H9 (cell line): Measurements from ENCODE around the gene FHOD3. TPM values are rescaled to one million over a fixed set of nuclear protein-coding genes. Genes with fewer than 3 reads are reported as not detected.

Experiments used
- DNase-seq: peaks from one replicate; pipeline ENCODE4 v3.0.0-alpha.2; 2017
- H2AFZ ChIP-seq: one replicate; pipeline ENCODE4 v1.6.1; 2013; ENCODE audit warnings: mild to moderate bottlenecking, low read length, control low read depth, moderate library complexity
- H2AK5ac ChIP-seq: 2 replicates; pipeline ENCODE4 v1.6.1; 2013; ENCODE audit warnings: low read length, control low read depth, mixed read lengths; ENCODE audit not compliant: insufficient read length
- H2BK120ac ChIP-seq: one replicate; pipeline ENCODE4 v1.6.1; 2013; ENCODE audit warnings: low read depth, mild to moderate bottlenecking, low read length, control low read depth, inconsistent platforms; ENCODE audit not compliant: poor library complexity, severe bottlenecking
- H2BK12ac ChIP-seq: 2 replicates; pipeline ENCODE4 v1.6.1; 2013; ENCODE audit warnings: low read length, control low read depth, mixed read lengths, low read depth; ENCODE audit not compliant: insufficient read length
- H2BK15ac ChIP-seq: 2 replicates; pipeline ENCODE4 v1.6.1; 2013; ENCODE audit warnings: low read depth, low read length, control low read depth
- H2BK20ac ChIP-seq: one replicate; pipeline ENCODE4 v1.6.1; 2013; ENCODE audit warnings: low read depth, mild to moderate bottlenecking, low read length, control low read depth, inconsistent platforms; ENCODE audit not compliant: poor library complexity, severe bottlenecking
- H2BK5ac ChIP-seq: 2 replicates; pipeline ENCODE4 v1.6.1; 2013; ENCODE audit warnings: low read length, control low read depth, mixed read lengths; ENCODE audit not compliant: insufficient read length
- H3K14ac ChIP-seq: 2 replicates; pipeline ENCODE4 v1.6.1; 2013; ENCODE audit warnings: low read length, control low read depth; ENCODE audit not compliant: insufficient read depth
- H3K18ac ChIP-seq: 2 replicates; pipeline ENCODE4 v1.6.1; 2013; ENCODE audit warnings: low read depth, mild to moderate bottlenecking, mixed read lengths, low read length, control low read depth; ENCODE audit not compliant: insufficient read length
- H3K23ac ChIP-seq: 2 replicates; pipeline ENCODE4 v1.6.1; 2013; ENCODE audit warnings: low read length, control low read depth, mixed read lengths, low read depth; ENCODE audit not compliant: insufficient read length
- H3K23me2 ChIP-seq: 2 replicates; pipeline ENCODE4 v1.6.1; 2013; ENCODE audit warnings: low read depth, mild to moderate bottlenecking, mixed read lengths, low read length, control low read depth; ENCODE audit not compliant: insufficient read length, poor library complexity, severe bottlenecking
- H3K27ac ChIP-seq: 2 replicates; pipeline ENCODE4 v1.5.1; 2013; ENCODE audit warnings: low read length, control low read depth, mixed read lengths, low read depth; ENCODE audit not compliant: insufficient read length
- H3K27me3 ChIP-seq: 2 replicates; pipeline ENCODE4 v1.6.1; 2013; ENCODE audit warnings: low read length, control low read depth, inconsistent platforms; ENCODE audit not compliant: insufficient read depth
- H3K4ac ChIP-seq: 2 replicates; pipeline ENCODE4 v1.6.1; 2013; ENCODE audit warnings: low read depth, mild to moderate bottlenecking, control low read depth, inconsistent platforms, low read length, moderate library complexity
- H3K4me1 ChIP-seq: 2 replicates; pipeline ENCODE4 v1.6.1; 2013; ENCODE audit warnings: low read length, control low read depth, inconsistent platforms; ENCODE audit not compliant: insufficient read depth
- H3K4me2 ChIP-seq: 2 replicates; pipeline ENCODE4 v1.6.1; 2013; ENCODE audit warnings: low read length, control low read depth, mixed read lengths; ENCODE audit not compliant: insufficient read length, insufficient read depth
- H3K56ac ChIP-seq: 2 replicates; pipeline ENCODE4 v1.6.1; 2013; ENCODE audit warnings: low read depth, mild to moderate bottlenecking, mixed read lengths, low read length, control low read depth; ENCODE audit not compliant: insufficient read length
- H3K79me1 ChIP-seq: 2 replicates; pipeline ENCODE4 v1.6.1; 2013; ENCODE audit warnings: low read depth, mild to moderate bottlenecking, moderate library complexity, low read length, control low read depth, inconsistent platforms; ENCODE audit not compliant: insufficient read depth, poor library complexity, severe bottlenecking
- H3K79me2 ChIP-seq: 2 replicates; pipeline ENCODE4 v1.6.1; 2013; ENCODE audit warnings: low read length, control low read depth, inconsistent platforms; ENCODE audit not compliant: insufficient read depth
- H3K9ac ChIP-seq: 2 replicates; pipeline ENCODE4 v1.6.1; 2013; ENCODE audit warnings: low read length, control low read depth, mixed read lengths; ENCODE audit not compliant: insufficient read length; ENCODE audit errors: extremely low read depth
- H3K9me3 ChIP-seq: one replicate; pipeline ENCODE4 v1.6.1; 2013; ENCODE audit warnings: low read depth, low read length, inconsistent platforms; ENCODE audit not compliant: control insufficient read depth
- H3T11ph ChIP-seq: one replicate; pipeline ENCODE4 v1.6.1; 2013; ENCODE audit warnings: mild to moderate bottlenecking, low read length, control low read depth, inconsistent platforms
- H4K20me1 ChIP-seq: one replicate; pipeline ENCODE4 v1.6.1; 2013; ENCODE audit not compliant: control insufficient read depth, insufficient read length, insufficient read depth
- H4K5ac ChIP-seq: 2 replicates; pipeline ENCODE4 v1.6.1; 2013; ENCODE audit warnings: low read depth, mild to moderate bottlenecking, mixed read lengths, low read length, control low read depth; ENCODE audit not compliant: insufficient read length
- H4K8ac ChIP-seq: replicated peaks from 2 replicates; pipeline ENCODE4 v1.6.1; 2013; ENCODE audit warnings: low read length, control low read depth, mixed read lengths, low read depth; ENCODE audit not compliant: insufficient read length
- H4K91ac ChIP-seq: 2 replicates; pipeline ENCODE4 v1.6.1; 2013; ENCODE audit warnings: low read depth, mild to moderate bottlenecking, moderate library complexity, mixed read lengths, low read length, control low read depth; ENCODE audit not compliant: insufficient read length
- H3K27ac Mint-ChIP-seq, 3 experiments: 2 replicates in 2 of 3; 3 replicates in 1 of 3; pipeline ENCODE4 v1.8.0; 2020 to 2021; ENCODE audit warnings: mixed read lengths in 3 of 3, mild to moderate bottlenecking in 1 of 3, moderate library complexity in 1 of 3
- H3K27me3 Mint-ChIP-seq: 2 replicates; pipeline ENCODE4 v1.8.0; 2021; ENCODE audit warnings: low read depth, mild to moderate bottlenecking, moderate library complexity, mixed read lengths
- H3K36me3 Mint-ChIP-seq, 3 experiments: 2 replicates in 2 of 3; 3 replicates in 1 of 3; pipeline ENCODE4 v1.8.0; 2020 to 2021; ENCODE audit warnings: low read depth in 3 of 3, mixed read lengths in 3 of 3; ENCODE audit not compliant: insufficient read depth in 1 of 3
- H3K4me1 Mint-ChIP-seq, 2 experiments: 2 replicates each; pipeline ENCODE4 v1.8.0; 2020; ENCODE audit warnings: mixed read lengths in 2 of 2
- H3K4me3 Mint-ChIP-seq, 2 experiments: 2 replicates in 1 of 2; 3 replicates in 1 of 2; pipeline ENCODE4 v1.8.0; 2020 to 2021; ENCODE audit warnings: mild to moderate bottlenecking in 2 of 2, mixed read lengths in 2 of 2, moderate library complexity in 1 of 2
- H3K9me3 Mint-ChIP-seq, 2 experiments: 2 replicates in 1 of 2; 3 replicates in 1 of 2; pipeline ENCODE4 v1.8.0; 2020; ENCODE audit warnings: mild to moderate bottlenecking in 2 of 2, mixed read lengths in 2 of 2, moderate library complexity in 1 of 2
- WGBS: extraction: QIAGEN DNeasy Blood & Tissue Kit; methylation state at CpG from one replicate; pipeline ENCODE4 v1.1.7; 2013; ENCODE audit warnings: missing lambda C conversion rate, low lambda C conversion rate, mixed read lengths; ENCODE audit not compliant: insufficient read length; ENCODE audit errors: extremely low coverage; 5-methylcytosine and 5-hydroxymethylcytosine counted together
- total RNA-seq: library from RNA; stranded (reverse); gene quantifications from 2 replicates; pipeline ENCODE4 v1.2.1, GENCODE V29; 2021
- TF ChIP-seq, protein P1 (sequence below): fragments of 200-600 bp; sonication (generic); conservative IDR thresholded peaks from 3 replicates; pipeline ENCODE4 v1.8.0; 2021; ENCODE audit warnings: antibody characterized with exemption, mild to moderate bottlenecking

Gene FHOD3
- total RNA-seq, 1 experiment from 2014 or later = 8.0 TPM

DNA sequence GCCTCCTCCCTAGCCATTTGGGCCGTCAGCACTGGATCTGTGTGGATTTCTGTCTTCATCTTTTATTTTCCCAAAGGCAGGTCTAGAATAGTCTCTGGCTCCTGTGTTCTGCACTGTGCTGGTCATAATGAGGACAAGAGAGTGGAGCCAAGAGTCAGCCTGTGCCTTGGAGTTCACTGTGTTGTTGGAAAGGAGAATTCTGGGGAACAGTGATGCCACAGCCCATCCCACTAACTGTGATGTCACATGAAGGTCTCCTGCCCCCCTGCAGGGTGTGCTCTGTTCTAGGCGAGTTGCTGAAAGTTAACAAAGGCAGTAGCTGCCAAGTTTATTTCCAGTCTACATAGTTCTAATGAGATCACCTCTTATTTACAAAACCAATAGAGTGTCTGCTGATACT is 282.8 kb downstream of the FHOD3 start:
- Histone ChIP-seq H3T11ph (no peak overlapping the region), H4K20me1 (no peaks in the 10 kb centered on the region), H3K79me1 (no peaks in the 10 kb centered on the region), H3K4ac (no peak overlapping the region), H2AFZ (no peak overlapping the region), H3K4me2 (no peak overlapping the region), H3K14ac (no peak overlapping the region), H2BK12ac (no peak overlapping the region), H3K18ac (no peak overlapping the region), H3K9me3 (no peaks in the 10 kb centered on the region), H4K91ac (no peak overlapping the region), H3K4me1 (peaks cover 6% of the 10 kb centered on the region; the same call in 1 of the 2 replicates), H2BK20ac (no peak overlapping the region), H2BK5ac (no peak overlapping the region), H3K23me2 (no peaks in the 10 kb centered on the region), H3K79me2 (no peaks in the 10 kb centered on the region), H4K5ac (no peak overlapping the region), H4K8ac (no peak overlapping the region), H3K27me3 (no peaks in the 10 kb centered on the region), H3K23ac (no peak overlapping the region), H3K9ac (no peak overlapping the region), H2AK5ac (no peak overlapping the region), H2BK120ac (no peak overlapping the region), H2BK15ac (no peak overlapping the region), H3K27ac (no peak overlapping the region), H3K56ac (no peak overlapping the region)
- Mint-ChIP-seq H3K36me3 (peaks cover 7 to 34% (median 19%) of the 10 kb centered on the region in 3 experiments), H3K9me3 (peaks cover 11 to 12% of the 10 kb centered on the region in 2 experiments), H3K27me3 (no peaks in the 10 kb centered on the region), H3K4me1 (peaks cover 33 to 39% of the 10 kb centered on the region in 2 experiments), H3K4me3 (no peak overlapping the region), H3K27ac (peak overlapping the region in 2 of 3 experiments; percentile 16 to 38; a peak in 1 of 7 replicates)
- TF ChIP-seq, protein P1, sequence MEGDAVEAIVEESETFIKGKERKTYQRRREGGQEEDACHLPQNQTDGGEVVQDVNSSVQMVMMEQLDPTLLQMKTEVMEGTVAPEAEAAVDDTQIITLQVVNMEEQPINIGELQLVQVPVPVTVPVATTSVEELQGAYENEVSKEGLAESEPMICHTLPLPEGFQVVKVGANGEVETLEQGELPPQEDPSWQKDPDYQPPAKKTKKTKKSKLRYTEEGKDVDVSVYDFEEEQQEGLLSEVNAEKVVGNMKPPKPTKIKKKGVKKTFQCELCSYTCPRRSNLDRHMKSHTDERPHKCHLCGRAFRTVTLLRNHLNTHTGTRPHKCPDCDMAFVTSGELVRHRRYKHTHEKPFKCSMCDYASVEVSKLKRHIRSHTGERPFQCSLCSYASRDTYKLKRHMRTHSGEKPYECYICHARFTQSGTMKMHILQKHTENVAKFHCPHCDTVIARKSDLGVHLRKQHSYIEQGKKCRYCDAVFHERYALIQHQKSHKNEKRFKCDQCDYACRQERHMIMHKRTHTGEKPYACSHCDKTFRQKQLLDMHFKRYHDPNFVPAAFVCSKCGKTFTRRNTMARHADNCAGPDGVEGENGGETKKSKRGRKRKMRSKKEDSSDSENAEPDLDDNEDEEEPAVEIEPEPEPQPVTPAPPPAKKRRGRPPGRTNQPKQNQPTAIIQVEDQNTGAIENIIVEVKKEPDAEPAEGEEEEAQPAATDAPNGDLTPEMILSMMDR = no peak
- DNase-seq = no peak
- no CpG with 5 or more reads among the region's 2 CpGs for WGBS
